Uterus (tissue), 4 donors: ENCODE results near the gene TNS1. TPM values are rescaled to one million over a fixed set of nuclear protein-coding genes. Genes with fewer than 3 reads are reported as not detected.

Source experiments
- DNase-seq, 2 donors: peaks; one replicate each; pipeline ENCODE4 v3.0.0-alpha.2; 2019 to 2020
- H3K27ac ChIP-seq, 2 donors: fragments of 200-600 bp; sonication (generic); 1 replicate in 1 of 2; 2 replicates in 1 of 2; pipeline ENCODE4 v1.5.1; 2016 to 2018
- H3K27me3 ChIP-seq, 2 donors: fragments of 200-600 bp; sonication (generic); one replicate each; pipeline ENCODE4 v1.5.1; 2018 to 2019; ENCODE audit warnings: control low read depth in 1 of 2
- H3K36me3 ChIP-seq, 2 donors: fragments of 200-600 bp; sonication (generic); one replicate each; pipeline ENCODE4 v1.5.1; 2019; ENCODE audit warnings: control low read depth in 1 of 2
- H3K4me1 ChIP-seq, 2 donors: fragments of 200-600 bp; sonication (generic); one replicate each; pipeline ENCODE4 v1.5.1; 2018 to 2019; ENCODE audit warnings: control low read depth in 1 of 2
- H3K4me3 ChIP-seq, 2 donors: fragments of 200-600 bp; sonication (generic); 1 replicate in 1 of 2; 2 replicates in 1 of 2; pipeline ENCODE4 v1.5.1; 2018 to 2019; ENCODE audit warnings: mild to moderate bottlenecking in 1 of 2
- H3K9me3 ChIP-seq, 2 donors: fragments of 200-600 bp; sonication (generic); one replicate each; pipeline ENCODE4 v1.5.1; 2019; ENCODE audit warnings: control low read depth in 1 of 2
- POLR2A ChIP-seq, 2 donors: fragments of 450-650 bp; IDR thresholded peaks; one replicate each; pipeline ENCODE4 v1.6.1; 2016; ENCODE audit warnings: antibody characterized with exemption in 2 of 2, mild to moderate bottlenecking in 1 of 2, moderate library complexity in 1 of 2
- intact Hi-C: fragments of 100-400 bp; cut with DNase I; formaldehyde crosslinking; loops from one replicate; pipeline ENCODE4 v1.15.1; 2023; ENCODE audit warnings: low total_unique reads
- total RNA-seq, 4 donors: library from RNA; depleted of rRNA in 3 of 4; stranded (reverse); fragments of >200 nt in 3 of 4; gene quantifications; one replicate each; pipeline versions ENCODE4 v1.1.0 to v1.2.4, GENCODE V29; 2014 to 2023
- TF ChIP-seq, protein P1 (sequence below), 4 experiments: fragments of 200-600 bp in 2 of 4; fragments of 450-650 bp in 2 of 4; sonication (generic) in 2 of 4; IDR thresholded peaks; one replicate each; pipeline ENCODE4 v1.5.1; 2016 to 2019; ENCODE audit warnings: antibody characterized with exemption in 4 of 4, mild to moderate bottlenecking in 2 of 4, moderate library complexity in 1 of 4
- donor health status: DM: yes; HTN: yes; CAD: no.

The TNS1 gene
- total RNA-seq, 4 donors from 2014 or later: 144 to 1,338 (median 313) TPM

DNA sequence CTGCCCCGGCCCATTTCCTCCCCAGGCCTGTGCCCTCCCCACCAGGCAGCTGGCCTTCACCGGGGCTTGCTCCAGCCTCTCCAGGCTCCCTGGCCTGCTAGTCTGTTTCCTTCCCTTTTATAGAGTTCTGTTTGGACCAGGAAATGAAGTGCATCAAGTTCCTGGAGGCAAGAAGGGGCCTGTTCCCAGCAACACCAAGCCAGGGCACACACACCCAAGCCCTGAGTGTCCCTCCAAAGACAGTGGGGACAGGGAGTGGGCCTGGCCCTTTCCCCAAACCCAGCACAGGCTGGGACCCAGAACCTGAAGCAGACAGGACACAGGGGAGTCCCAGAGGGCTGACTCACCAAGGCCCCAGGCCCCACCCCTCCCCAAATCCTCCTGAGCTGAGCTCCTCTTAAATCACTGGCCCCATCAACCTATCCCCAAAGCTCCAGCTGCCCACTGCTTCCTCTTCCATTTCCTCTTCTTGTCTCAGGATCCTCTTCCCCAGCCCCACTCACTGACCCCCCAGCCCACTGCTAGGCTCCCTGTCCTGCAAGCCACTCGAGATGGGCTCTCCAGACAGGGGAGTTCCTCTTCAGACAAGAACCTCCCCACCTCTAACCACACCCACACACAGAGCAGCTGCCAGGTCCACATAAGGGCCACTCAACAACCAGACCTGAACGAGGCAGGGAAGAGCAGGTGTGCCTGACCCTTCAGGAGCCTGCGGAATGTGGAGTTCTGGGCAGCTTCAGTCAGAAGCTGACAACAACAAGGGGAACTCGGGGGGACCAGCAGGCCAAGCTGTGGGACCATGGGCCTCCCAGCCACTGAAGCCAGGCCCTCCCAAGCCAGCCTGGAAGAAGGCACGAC lies 74.2 kb downstream of the TNS1 start:
- TF ChIP-seq, protein P1, sequence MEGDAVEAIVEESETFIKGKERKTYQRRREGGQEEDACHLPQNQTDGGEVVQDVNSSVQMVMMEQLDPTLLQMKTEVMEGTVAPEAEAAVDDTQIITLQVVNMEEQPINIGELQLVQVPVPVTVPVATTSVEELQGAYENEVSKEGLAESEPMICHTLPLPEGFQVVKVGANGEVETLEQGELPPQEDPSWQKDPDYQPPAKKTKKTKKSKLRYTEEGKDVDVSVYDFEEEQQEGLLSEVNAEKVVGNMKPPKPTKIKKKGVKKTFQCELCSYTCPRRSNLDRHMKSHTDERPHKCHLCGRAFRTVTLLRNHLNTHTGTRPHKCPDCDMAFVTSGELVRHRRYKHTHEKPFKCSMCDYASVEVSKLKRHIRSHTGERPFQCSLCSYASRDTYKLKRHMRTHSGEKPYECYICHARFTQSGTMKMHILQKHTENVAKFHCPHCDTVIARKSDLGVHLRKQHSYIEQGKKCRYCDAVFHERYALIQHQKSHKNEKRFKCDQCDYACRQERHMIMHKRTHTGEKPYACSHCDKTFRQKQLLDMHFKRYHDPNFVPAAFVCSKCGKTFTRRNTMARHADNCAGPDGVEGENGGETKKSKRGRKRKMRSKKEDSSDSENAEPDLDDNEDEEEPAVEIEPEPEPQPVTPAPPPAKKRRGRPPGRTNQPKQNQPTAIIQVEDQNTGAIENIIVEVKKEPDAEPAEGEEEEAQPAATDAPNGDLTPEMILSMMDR (IDR thresholded peaks at IDR 0.05): no peak
- TF ChIP-seq POLR2A (IDR thresholded peaks at IDR 0.05): peak; percentile 28 to 31
- intact Hi-C loops: no loop called here
- peak in 1 of 2 donors; percentile 80 for DNase-seq

DNA sequence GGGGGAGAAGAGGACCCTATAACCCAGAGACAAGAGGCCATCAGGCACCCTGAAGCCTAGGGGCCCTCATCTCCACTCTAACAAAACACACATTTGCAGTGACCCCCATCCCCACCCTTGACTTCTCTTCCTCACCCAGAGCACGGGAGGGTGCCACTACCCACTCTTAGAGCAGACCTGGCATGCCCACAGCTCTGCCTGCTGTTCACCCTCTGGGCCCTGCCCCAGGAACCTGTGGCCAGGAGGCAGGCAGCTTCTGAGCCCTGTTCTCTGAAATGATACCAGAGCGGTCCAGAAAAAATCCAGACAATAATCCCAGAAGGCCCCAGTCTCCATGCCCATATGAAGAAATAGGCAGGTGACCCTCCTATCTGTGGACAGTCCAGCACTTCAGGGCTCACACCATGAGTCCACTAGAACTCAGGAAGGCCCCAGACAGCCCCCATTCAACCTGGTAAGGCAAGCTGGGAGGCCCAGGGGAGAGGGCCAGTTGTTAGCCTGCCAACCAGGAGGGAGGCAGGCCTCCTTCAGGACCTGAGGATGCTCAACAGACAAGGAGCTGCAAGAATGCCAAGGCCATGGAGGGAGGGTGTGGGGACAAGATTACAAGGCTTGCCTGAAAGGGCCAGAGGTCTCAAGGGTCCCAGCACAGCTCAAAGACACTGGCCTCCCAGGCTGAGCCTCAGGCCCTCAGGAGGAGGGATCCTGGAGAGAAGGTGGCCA lies 75.0 kb downstream of the TNS1 start:
- TF ChIP-seq POLR2A (IDR thresholded peaks at IDR 0.05): no peak
- TF ChIP-seq, protein P1 (IDR thresholded peaks at IDR 0.05): no peak
- Histone ChIP-seq H3K4me3 (no peak overlapping the region), H3K27me3 (no peaks in the 10 kb centered on the region), H3K9me3 (no peaks in the 10 kb centered on the region), H3K36me3 (no peaks in the 10 kb centered on the region), H3K4me1 (peaks cover 50 to 53% of the 10 kb centered on the region in 2 donors), H3K27ac (peak overlapping the region; percentile 92 to 97)
- intact Hi-C loops: no loop called here
- no peak for DNase-seq

More for the DNA sequence above, 74.2 kb downstream of the TNS1 start:
- Histone ChIP-seq H3K36me3 (no peaks in the 10 kb centered on the region), H3K27ac (peak overlapping the region; percentile 92 to 97), H3K4me3 (no peak overlapping the region), H3K27me3 (no peaks in the 10 kb centered on the region), H3K9me3 (no peaks in the 10 kb centered on the region), H3K4me1 (peaks cover 50 to 52% of the 10 kb centered on the region in 2 donors)

DNA sequence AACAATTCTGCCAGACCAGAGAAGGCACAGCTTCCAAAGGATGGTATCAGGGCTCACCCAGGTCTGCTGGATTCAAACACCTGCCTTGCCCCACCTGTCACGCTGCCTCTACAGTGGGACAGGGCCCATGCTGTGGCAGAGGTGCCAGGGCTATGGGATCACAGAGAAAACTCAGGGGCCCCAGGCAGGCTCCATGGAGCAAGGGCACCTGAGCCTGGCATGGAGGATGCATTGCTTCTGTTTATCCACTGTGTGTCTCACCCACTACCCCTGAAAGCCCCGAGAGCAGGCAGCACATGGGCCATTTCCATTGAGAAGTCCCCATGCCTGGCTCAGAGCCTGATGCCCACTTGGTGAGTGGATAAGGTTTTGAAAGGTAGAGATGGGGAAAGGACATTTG lies 76.0 kb downstream of the TNS1 start:
- Histone ChIP-seq H3K27ac (peak overlapping the region; percentile 92 to 97), H3K27me3 (no peaks in the 10 kb centered on the region), H3K9me3 (no peaks in the 10 kb centered on the region), H3K4me3 (no peak overlapping the region), H3K4me1 (peaks cover 49 to 62% of the 10 kb centered on the region in 2 donors), H3K36me3 (no peaks in the 10 kb centered on the region)
- intact Hi-C loops: no loop called here
- TF ChIP-seq, protein P1 (IDR thresholded peaks at IDR 0.05): no peak
- TF ChIP-seq POLR2A (IDR thresholded peaks at IDR 0.05): no peak
- no peak for DNase-seq

DNA sequence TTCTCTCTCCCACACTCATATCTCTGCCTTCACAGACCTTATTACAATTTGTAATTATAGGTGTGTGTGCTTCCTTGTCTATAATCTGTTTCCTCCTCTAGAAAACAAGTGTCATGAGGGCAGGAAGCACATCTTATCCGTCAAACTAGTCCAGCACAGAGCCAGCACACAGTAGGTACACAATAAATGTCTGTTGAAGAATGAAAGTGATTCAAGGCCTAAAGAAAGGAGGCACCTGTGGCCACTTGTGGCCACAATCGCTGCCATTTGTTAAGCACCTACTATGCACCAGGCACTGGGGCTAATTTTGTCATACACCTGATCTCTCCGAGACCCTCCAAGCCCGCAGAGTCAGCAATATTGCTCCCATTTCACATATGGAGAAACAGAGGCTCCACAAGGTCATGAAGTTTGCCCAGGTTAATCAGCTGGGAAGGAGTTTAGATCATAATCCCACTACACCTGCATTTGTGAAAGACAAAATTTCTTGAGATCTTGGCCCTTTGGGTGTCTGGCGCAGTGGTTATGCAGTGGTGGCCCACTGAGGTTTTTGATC lies 78.4 kb downstream of the TNS1 start:
- TF ChIP-seq, protein P1 (IDR thresholded peaks at IDR 0.05): no peak
- TF ChIP-seq POLR2A (IDR thresholded peaks at IDR 0.05): no peak
- intact Hi-C loops: no loop called here
- no peak for DNase-seq
- peaks cover 50 to 55% of the 10 kb centered on the region in 2 donors for H3K4me1 ChIP-seq
- H3K4me3 ChIP-seq: no peak overlapping the region
- H3K36me3 ChIP-seq: no peaks in the 10 kb centered on the region
- H3K27me3 ChIP-seq: no peaks in the 10 kb centered on the region
- no peaks in the 10 kb centered on the region for H3K9me3 ChIP-seq
- peak overlapping the region; percentile 92 to 97 for H3K27ac ChIP-seq
